Activated T-helper 1 cell treated with anti-CD3 and anti-CD28 coated beads, Interleukin-12 subunit alpha, Interleukin-12 subunit beta, Interleukin-2, Interleukin-4 antibody, amounts not matched to agents 30 ng/mL and 10 ng/mL and 1 ng/mL, durations not matched to agents 14 hours and 24 hours and 36 hours (primary cell): Measurements from ENCODE around the gene TLE5. TPM values are rescaled to one million over a fixed set of nuclear protein-coding genes. Genes with fewer than 3 reads are reported as not detected.
A peak's percentile ranks its signal among the peaks of the same experiment; 100 is the strongest.

ENCODE experiments used
- DNase-seq: peaks from one replicate; pipeline ENCODE4 v3.0.0; 2021; ENCODE audit warnings: low spot score
- H3K27ac Mint-ChIP-seq: one replicate; pipeline ENCODE4 v1.8.0; 2021; ENCODE audit warnings: mild to moderate bottlenecking, mixed read lengths
- H3K27me3 Mint-ChIP-seq: one replicate; pipeline ENCODE4 v1.8.0; 2022; ENCODE audit warnings: mild to moderate bottlenecking, moderate library complexity, mixed read lengths; ENCODE audit not compliant: insufficient read depth
- H3K36me3 Mint-ChIP-seq: one replicate; pipeline ENCODE4 v1.8.0; 2021; ENCODE audit warnings: low read depth, mixed read lengths
- H3K4me1 Mint-ChIP-seq: one replicate; pipeline ENCODE4 v1.8.0; 2021; ENCODE audit warnings: low read depth, mixed read lengths
- H3K4me3 Mint-ChIP-seq: one replicate; pipeline ENCODE4 v1.8.0; 2021; ENCODE audit warnings: mild to moderate bottlenecking, moderate library complexity, mixed read lengths
- H3K9me3 Mint-ChIP-seq: one replicate; pipeline ENCODE4 v1.8.0; 2021; ENCODE audit warnings: mixed read lengths
- intact Hi-C: fragments of 100-400 bp; cut with micrococcal nuclease; formaldehyde crosslinking; loops from one replicate; pipeline ENCODE4 v1.15.1; 2024
- total RNA-seq: library from RNA; stranded (reverse); gene quantifications from 2 replicates; pipeline ENCODE4 v1.2.3, GENCODE V29; 2022

The TLE5 gene
- total RNA-seq, 1 donor from 2014 or later, result 399 TPM

- peaks cover 14% of the 10 kb centered on the region for H3K27me3 Mint-ChIP-seq
- H3K9me3 Mint-ChIP-seq, result no peaks in the 10 kb centered on the region
Observed at GRCh38 chr19:3087769-3088168, 25.5 kb upstream of the TLE5 start.

GRCh38 chr19:3084943-3085342, 22.6 kb upstream of the TLE5 start:
- Mint-ChIP-seq H3K27me3 (peaks cover 8% of the 10 kb centered on the region), H3K27ac (no peak overlapping the region), H3K36me3 (no peaks in the 10 kb centered on the region), H3K9me3 (no peaks in the 10 kb centered on the region), H3K4me3 (no peak overlapping the region), H3K4me1 (no peaks in the 10 kb centered on the region)
- no peak for DNase-seq
- intact Hi-C loops, result no loop called here

More at GRCh38 chr19:3087769-3088168, 25.5 kb upstream of the TLE5 start:
- Mint-ChIP-seq H3K27ac (no peak overlapping the region), H3K36me3 (no peaks in the 10 kb centered on the region), H3K4me1 (no peaks in the 10 kb centered on the region), H3K4me3 (no peak overlapping the region)
- intact Hi-C loops, result no loop called here
- DNase-seq, result no peak

GRCh38 chr19:3083964-3084363, 21.7 kb upstream of the TLE5 start:
- H3K27me3 Mint-ChIP-seq, result peaks cover 6% of the 10 kb centered on the region
- H3K4me1 Mint-ChIP-seq, result no peaks in the 10 kb centered on the region
- no peaks in the 10 kb centered on the region for H3K9me3 Mint-ChIP-seq
- intact Hi-C loops, result no loop called here
- no peak overlapping the region for H3K4me3 Mint-ChIP-seq
- no peaks in the 10 kb centered on the region for H3K36me3 Mint-ChIP-seq
- no peak overlapping the region for H3K27ac Mint-ChIP-seq
- no peak for DNase-seq

- Mint-ChIP-seq H3K4me3 (no peak overlapping the region), H3K27ac (no peak overlapping the region), H3K36me3 (no peaks in the 10 kb centered on the region), H3K4me1 (no peaks in the 10 kb centered on the region), H3K27me3 (peaks cover 4% of the 10 kb centered on the region), H3K9me3 (no peaks in the 10 kb centered on the region)
- DNase-seq, result no peak
- intact Hi-C loops, result no loop called here
Observed at GRCh38 chr19:3082331-3082730, 20.0 kb upstream of the TLE5 start.

DNA sequence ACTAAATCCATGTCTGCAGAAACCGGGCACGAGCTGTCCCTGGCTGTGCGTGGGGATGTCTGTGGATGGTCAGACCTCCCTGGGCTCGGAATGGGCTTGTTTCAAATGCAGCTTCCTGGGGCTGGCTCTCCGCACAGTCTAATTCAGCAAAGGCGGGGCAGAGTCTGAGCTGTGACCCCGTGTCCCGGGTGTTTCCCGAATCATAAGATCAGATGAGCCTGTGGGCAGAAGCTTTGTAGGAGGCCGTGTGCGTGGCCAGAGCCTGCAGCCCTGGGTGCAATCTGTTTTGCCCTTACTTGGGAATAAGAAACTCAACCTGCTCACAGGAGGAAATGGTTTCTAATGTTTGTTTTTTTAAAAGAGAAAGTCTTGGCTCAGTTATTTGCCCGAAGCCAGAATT, 18.0 kb upstream of the TLE5 start:
- Mint-ChIP-seq H3K36me3 (no peaks in the 10 kb centered on the region), H3K27me3 (peaks cover 10% of the 10 kb centered on the region), H3K4me1 (no peaks in the 10 kb centered on the region), H3K27ac (no peak overlapping the region), H3K9me3 (no peaks in the 10 kb centered on the region), H3K4me3 (no peak overlapping the region)
- intact Hi-C loops, result no loop called here
- DNase-seq, result no peak

GRCh38 chr19:3079578-3079977, 17.3 kb upstream of the TLE5 start:
- no peak overlapping the region for H3K27ac Mint-ChIP-seq
- no peaks in the 10 kb centered on the region for H3K9me3 Mint-ChIP-seq
- H3K4me3 Mint-ChIP-seq, result no peak overlapping the region
- intact Hi-C loops, result no loop called here
- peaks cover 10% of the 10 kb centered on the region for H3K27me3 Mint-ChIP-seq
- no peaks in the 10 kb centered on the region for H3K36me3 Mint-ChIP-seq
- DNase-seq, result no peak
- H3K4me1 Mint-ChIP-seq, result no peaks in the 10 kb centered on the region

GRCh38 chr19:3075605-3076431, 13.5 kb upstream of the TLE5 start:
- H3K27me3 Mint-ChIP-seq, result peaks cover 7% of the 10 kb centered on the region

DNA sequence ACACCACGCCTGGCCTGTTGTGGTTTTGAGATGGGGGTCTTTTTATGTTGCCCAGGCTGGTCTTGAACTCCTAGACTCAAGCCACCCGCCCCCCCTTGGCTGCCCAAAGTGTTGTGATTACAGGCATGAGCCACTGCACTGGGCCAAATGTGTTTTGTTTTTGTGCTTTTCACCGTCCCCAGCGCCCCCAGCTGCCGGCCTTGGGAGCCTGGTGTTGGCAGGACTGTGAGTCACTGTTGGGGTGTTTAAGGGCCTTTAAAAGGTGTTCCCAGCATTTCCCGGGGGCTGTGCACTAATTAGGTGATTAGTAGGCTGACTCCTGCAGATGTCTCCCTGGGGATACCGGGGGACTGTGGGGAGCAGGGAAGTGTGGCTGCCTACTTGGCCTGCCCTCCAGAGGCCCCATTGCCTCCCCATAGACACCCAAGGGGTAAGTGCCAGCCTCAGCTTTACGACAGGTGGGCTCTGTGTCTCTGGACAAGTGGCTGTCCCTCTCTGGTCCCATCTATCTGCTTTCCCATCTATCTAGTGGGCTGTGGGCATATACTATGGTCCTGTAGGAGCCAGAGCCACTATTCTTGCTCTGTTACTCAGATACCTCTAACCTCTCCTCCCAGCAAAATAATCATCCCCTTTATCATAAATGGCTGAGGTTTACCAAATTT, 11.8 kb upstream of the TLE5 start:
- no peak overlapping the region for H3K27ac Mint-ChIP-seq
- intact Hi-C loops, result no loop called here

More at GRCh38 chr19:3075605-3076431, 13.5 kb upstream of the TLE5 start:
- no peaks in the 10 kb centered on the region for H3K36me3 Mint-ChIP-seq
- intact Hi-C loops, result loop anchor here (1.0 kb wide), 2 partner anchors 28 to 87 kb away; no protein-coding TSS in a partner anchor
- no peak overlapping the region for H3K4me3 Mint-ChIP-seq
- H3K4me1 Mint-ChIP-seq, result no peaks in the 10 kb centered on the region
- no peaks in the 10 kb centered on the region for H3K9me3 Mint-ChIP-seq
- peak; percentile 54 for DNase-seq
- H3K27ac Mint-ChIP-seq, result no peak overlapping the region

GRCh38 chr19:3073159-3073563, 10.9 kb upstream of the TLE5 start:
- Mint-ChIP-seq H3K4me1 (no peaks in the 10 kb centered on the region), H3K9me3 (no peaks in the 10 kb centered on the region), H3K27me3 (peaks cover 7% of the 10 kb centered on the region), H3K27ac (no peak overlapping the region), H3K36me3 (no peaks in the 10 kb centered on the region), H3K4me3 (no peak overlapping the region)
- intact Hi-C loops, result no loop called here
- DNase-seq, result no peak

More for the DNA sequence above, 11.8 kb upstream of the TLE5 start:
- H3K27me3 Mint-ChIP-seq, result peaks cover 7% of the 10 kb centered on the region
- H3K36me3 Mint-ChIP-seq, result no peaks in the 10 kb centered on the region
- DNase-seq, result no peak
- H3K4me1 Mint-ChIP-seq, result no peaks in the 10 kb centered on the region
- no peak overlapping the region for H3K4me3 Mint-ChIP-seq
- no peaks in the 10 kb centered on the region for H3K9me3 Mint-ChIP-seq

DNA sequence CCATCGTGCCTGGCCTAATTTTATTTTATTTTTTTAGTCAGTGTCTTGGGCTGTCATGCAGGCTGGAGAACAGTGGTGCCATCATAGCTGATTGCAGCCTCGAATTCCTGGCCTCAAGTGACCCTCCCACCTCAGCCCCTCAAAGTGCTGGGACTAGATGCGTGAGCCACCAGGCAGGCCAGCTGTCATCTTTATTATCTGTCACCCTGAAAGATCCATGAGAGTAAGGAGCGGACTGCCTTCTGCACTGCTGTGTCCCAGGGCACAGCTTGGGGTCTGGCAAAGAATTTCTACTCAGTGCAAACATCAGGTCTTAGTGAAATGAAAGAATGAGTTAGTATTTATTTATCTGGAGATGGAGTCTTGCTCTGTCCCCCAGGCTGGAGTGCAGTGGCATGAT, 9.5 kb upstream of the TLE5 start:
- Mint-ChIP-seq H3K4me3 (no peak overlapping the region), H3K27ac (no peak overlapping the region), H3K36me3 (no peaks in the 10 kb centered on the region), H3K9me3 (no peaks in the 10 kb centered on the region), H3K4me1 (no peaks in the 10 kb centered on the region), H3K27me3 (peaks cover 5% of the 10 kb centered on the region)
- no peak for DNase-seq
- intact Hi-C loops, result no loop called here

DNA sequence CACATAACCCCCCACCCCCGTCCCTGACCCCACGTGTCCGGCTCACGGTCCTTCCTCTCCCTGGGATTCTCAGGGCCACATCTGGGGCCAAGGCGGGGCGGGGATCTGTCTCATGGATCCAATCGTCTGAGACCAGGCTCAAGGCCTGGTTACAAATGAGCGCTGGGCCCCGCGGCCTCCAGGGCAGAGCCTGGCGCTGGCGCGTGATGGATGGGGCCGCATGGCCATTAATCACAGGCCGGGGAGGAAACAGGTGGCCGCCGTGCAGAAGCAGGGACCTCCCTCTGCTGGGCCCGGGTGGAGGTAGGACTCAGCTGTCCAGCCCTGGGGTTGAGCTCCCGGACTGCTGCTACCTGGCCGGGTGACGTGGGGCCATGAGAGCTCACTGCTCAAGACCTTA, 5.8 kb upstream of the TLE5 start:
- DNase-seq, result no peak
- H3K36me3 Mint-ChIP-seq, result no peaks in the 10 kb centered on the region
- H3K9me3 Mint-ChIP-seq, result no peaks in the 10 kb centered on the region
- intact Hi-C loops, result no loop called here
- H3K4me3 Mint-ChIP-seq, result no peak overlapping the region
- H3K27me3 Mint-ChIP-seq, result peaks cover 2% of the 10 kb centered on the region
- peaks cover 4% of the 10 kb centered on the region for H3K4me1 Mint-ChIP-seq
- H3K27ac Mint-ChIP-seq, result no peak overlapping the region

DNA sequence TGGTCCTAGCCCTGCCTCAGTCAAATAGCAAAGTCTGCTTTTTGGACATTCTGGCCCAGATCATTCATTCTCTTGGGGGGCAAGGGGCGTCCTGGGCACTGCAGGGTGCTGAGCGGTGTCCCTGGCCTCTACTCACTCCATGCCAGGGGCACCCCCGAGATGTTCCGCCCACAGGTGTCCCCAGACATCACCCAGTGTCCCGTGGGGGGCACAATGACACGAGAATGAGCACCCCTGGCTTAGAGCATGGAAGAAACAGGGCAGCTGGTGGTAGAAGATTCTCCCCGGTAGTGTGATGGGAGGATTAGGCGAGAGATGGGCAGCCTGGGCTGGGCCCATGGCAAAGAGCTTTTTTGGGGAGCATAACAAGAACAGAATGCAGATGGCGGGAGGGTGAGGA, 5.3 kb upstream of the TLE5 start:
- H3K27ac Mint-ChIP-seq, result no peak overlapping the region
- H3K27me3 Mint-ChIP-seq, result no peaks in the 10 kb centered on the region
- H3K4me1 Mint-ChIP-seq, result peaks cover 8% of the 10 kb centered on the region
- H3K36me3 Mint-ChIP-seq, result no peaks in the 10 kb centered on the region
- no peaks in the 10 kb centered on the region for H3K9me3 Mint-ChIP-seq
- DNase-seq, result no peak
- intact Hi-C loops, result no loop called here
- H3K4me3 Mint-ChIP-seq, result no peak overlapping the region

- H3K4me3 Mint-ChIP-seq, result no peak overlapping the region
- no peak for DNase-seq
- no peaks in the 10 kb centered on the region for H3K9me3 Mint-ChIP-seq
- H3K4me1 Mint-ChIP-seq, result peaks cover 8% of the 10 kb centered on the region
- H3K27ac Mint-ChIP-seq, result no peak overlapping the region
- H3K36me3 Mint-ChIP-seq, result no peaks in the 10 kb centered on the region
- intact Hi-C loops, result no loop called here
- no peaks in the 10 kb centered on the region for H3K27me3 Mint-ChIP-seq
Observed at GRCh38 chr19:3066482-3067049, 4.3 kb upstream of the TLE5 start.
